ENCODE results near the gene MSMB.

Gene MSMB

GRCh38 chr10:46033602-46034011 lies 12.5 kb downstream of the MSMB start:
- no peak for DNase-seq (ENCODE audit: low spot score)

GRCh38 chr10:46031648-46032532 lies 14.2 kb downstream of the MSMB start:
- no peak for DNase-seq (ENCODE audit: low spot score)

- DNase-seq (ENCODE audit: low spot score): peak; percentile 97
These were observed 15.8 kb downstream of the MSMB start, which contains the start of gene NCOA4 for GRCh38 chr10:46030091-46030937. Gene NCOA4 (minus strand): TSS chr10:46030623. CDS start chr10:46016680, 13,943 bp downstream.

GRCh38 chr10:46029461-46030030 lies 16.5 kb downstream of the MSMB start:
- no peak for DNase-seq (ENCODE audit: low spot score)

- peak; percentile 56 for DNase-seq (ENCODE audit: low spot score)
These were observed 17.2 kb downstream of the MSMB start for GRCh38 chr10:46028584-46029460.

- no peak for DNase-seq (ENCODE audit: low spot score)
These were observed 20.0 kb downstream of the MSMB start for GRCh38 chr10:46026106-46026505.

- DNase-seq (ENCODE audit: low spot score): no peak
These were observed 20.7 kb downstream of the MSMB start for GRCh38 chr10:46025406-46025805.

- DNase-seq (ENCODE audit: low spot score): no peak
These were observed 21.1 kb downstream of the MSMB start for GRCh38 chr10:46024948-46025347.

- peak; percentile 82 for DNase-seq (ENCODE audit: low spot score)
These were observed 22.9 kb downstream of the MSMB start for GRCh38 chr10:46022978-46023702.

GRCh38 chr10:46020344-46020657 lies 25.8 kb downstream of the MSMB start:
- DNase-seq (ENCODE audit: low spot score): no peak

- DNase-seq (ENCODE audit: low spot score): no peak
These were observed 26.3 kb downstream of the MSMB start for GRCh38 chr10:46019569-46020343.

- DNase-seq (ENCODE audit: low spot score): no peak
These were observed 26.9 kb downstream of the MSMB start for GRCh38 chr10:46019177-46019528.

- DNase-seq (ENCODE audit: low spot score): no peak
These were observed 27.5 kb downstream of the MSMB start for GRCh38 chr10:46018453-46019176.

- DNase-seq (ENCODE audit: low spot score): no peak
These were observed 28.3 kb downstream of the MSMB start for GRCh38 chr10:46017733-46018132.

GRCh38 chr10:46016811-46017210 lies 29.3 kb downstream of the MSMB start:
- DNase-seq (ENCODE audit: low spot score): no peak

- DNase-seq (ENCODE audit: low spot score): no peak
These were observed 29.9 kb downstream of the MSMB start for GRCh38 chr10:46016190-46016589.

- no peak for DNase-seq (ENCODE audit: low spot score)
These were observed 31.2 kb downstream of the MSMB start for GRCh38 chr10:46014683-46015405.

- no peak for DNase-seq (ENCODE audit: low spot score)
These were observed 31.9 kb downstream of the MSMB start for GRCh38 chr10:46014206-46014605.

GRCh38 chr10:46012746-46013145 lies 33.3 kb downstream of the MSMB start:
- DNase-seq (ENCODE audit: low spot score): no peak

Measured in germinal center (tissue), 1 donor.